GM12878 (cell line): ENCODE measurements around the gene F12. TPM values are rescaled to one million over a fixed set of nuclear protein-coding genes. Genes with fewer than 3 reads are reported as not detected.

Experiments used
- ATAC-seq: fragments of 200-7000 bp; cut with Tn5 transposase; 3 replicates; pipeline ENCODE4 v1.9.1; 2020; ENCODE audit warnings: mild to moderate bottlenecking, moderate library complexity
- BruUV-seq: library from RNA; stranded (reverse); fragments of 400-500 nt; replicated peaks from 2 replicates; lab custom pipeline; 2021; lab: Mats Ljungman, UMichigan
- CTCF ChIA-PET: fragments of 300-600 bp; sonication (Branson Sonifier 250); formaldehyde crosslinking; extraction: SDS; loops from one replicate; lab custom pipeline; 2021; ENCODE audit warnings: inconsistent platforms; lab: Yijun Ruan, JAX
- POLR2A ChIA-PET: fragments of 350-600 bp; formaldehyde crosslinking; extraction: SDS; loops from one replicate; lab custom pipeline; 2021; ENCODE audit warnings: inconsistent platforms; lab: Charles Lee
- RAD21 ChIA-PET: fragments of 300-600 bp; sonication (Branson Sonifier 250); formaldehyde crosslinking; loops from one replicate; lab custom pipeline; 2023; ENCODE audit warnings: antibody characterized with exemption; ENCODE audit not compliant: unreplicated experiment; lab: Charles Lee
- SMC1A ChIA-PET: fragments of 300-600 bp; sonication (Branson Sonifier 250); formaldehyde crosslinking; loops from one replicate; lab custom pipeline; 2023; ENCODE audit not compliant: unreplicated experiment, uncharacterized antibody; lab: Charles Lee
- DNase-seq: peaks from one replicate; pipeline ENCODE4 v3.0.0-alpha.2; 2011; ENCODE audit warnings: low read depth, low spot score
- FAIRE-seq: peaks from 3 replicates; lab custom pipeline; 2011; peaks lifted over from hg19 to GRCh38; lab: Jason Lieb, UNC
- H2AFZ ChIP-seq: 2 replicates; pipeline ENCODE4 v1.6.0; 2011; ENCODE audit warnings: low read depth, low read length, control low read depth; ENCODE audit not compliant: control insufficient read depth
- H3K27ac ChIP-seq: 2 replicates; pipeline ENCODE4 v1.5.1; 2011; ENCODE audit warnings: control low read depth; ENCODE audit not compliant: control insufficient read depth, insufficient read depth
- H3K27me3 ChIP-seq, 2 experiments: replicated peaks in 1 of 2; 2 replicates each; pipeline versions ENCODE4 v1.6.0 to v1.6.1; 2011; ENCODE audit warnings: low read length in 1 of 2; ENCODE audit not compliant: control insufficient read depth in 2 of 2, insufficient read depth in 2 of 2
- H3K36me3 ChIP-seq, 2 experiments: 2 replicates each; pipeline ENCODE4 v1.5.1; 2011; ENCODE audit warnings: low read length in 1 of 2; ENCODE audit not compliant: control insufficient read depth in 2 of 2, insufficient read depth in 2 of 2
- H3K4me1 ChIP-seq: 2 replicates; pipeline ENCODE4 v1.6.1; 2011; ENCODE audit warnings: mild to moderate bottlenecking, low read length, moderate library complexity, mixed read lengths; ENCODE audit not compliant: control insufficient read depth, insufficient read depth
- H3K4me2 ChIP-seq: 2 replicates; pipeline ENCODE4 v1.6.0; 2011; ENCODE audit warnings: control low read depth; ENCODE audit not compliant: control insufficient read depth, insufficient read depth
- H3K4me3 ChIP-seq: fragments of 200-600 bp; sonication (generic); 2 replicates; pipeline ENCODE4 v1.5.1; 2016
- H3K79me2 ChIP-seq: 2 replicates; pipeline ENCODE4 v1.6.0; 2011; ENCODE audit warnings: low read length; ENCODE audit not compliant: control insufficient read depth, insufficient read depth
- H3K9ac ChIP-seq: 2 replicates; pipeline ENCODE4 v1.8.0; 2011; ENCODE audit warnings: low read length, control low read depth, mixed read lengths; ENCODE audit not compliant: control insufficient read depth, insufficient read depth
- H3K9me3 ChIP-seq: replicated peaks from 3 replicates; pipeline ENCODE4 v1.5.1; 2011; ENCODE audit warnings: mild to moderate bottlenecking, low read length; ENCODE audit not compliant: control insufficient read depth, insufficient read depth
- H4K20me1 ChIP-seq: 2 replicates; pipeline ENCODE4 v1.6.0; 2011; ENCODE audit not compliant: control insufficient read depth, insufficient read depth
- ETV6 ChIP-seq, 2 experiments: fragments of 450-650 bp in 1 of 2; IDR thresholded peaks in 1 of 2; conservative IDR thresholded peaks in 1 of 2; 2 replicates each; pipeline ENCODE4 v1.6.1; 2014; ENCODE audit warnings: antibody characterized with exemption in 1 of 2, borderline replicate concordance in 1 of 2, low read depth in 1 of 2, mild to moderate bottlenecking in 1 of 2, moderate library complexity in 1 of 2
- POLR2A ChIP-seq: IDR thresholded peaks from 2 replicates; pipeline ENCODE4 v1.6.1; 2011; ENCODE audit warnings: low read depth, mild to moderate bottlenecking, low read length
- POLR2AphosphoS5 ChIP-seq: IDR thresholded peaks from 2 replicates; pipeline ENCODE4 v1.6.1; 2011; ENCODE audit warnings: mild to moderate bottlenecking, low read length, inconsistent platforms
- WGBS: methylation state at CpG from one replicate; pipeline ENCODE4 v1.1.6; 2016; ENCODE audit warnings: low lambda C conversion rate; ENCODE audit not compliant: insufficient replicate concordance, insufficient coverage; ENCODE audit errors: missing lambda C conversion rate; 5-methylcytosine and 5-hydroxymethylcytosine counted together
- in situ Hi-C: fragments of 300-500 bp; cut with MboI; formaldehyde crosslinking; loops from 9 replicates; pipeline ENCODE4 v1.14.3; 2018; ENCODE audit warnings: mixed read lengths
- intact Hi-C: fragments of 100-400 bp; cut with micrococcal nuclease; formaldehyde crosslinking; loops from one replicate; pipeline ENCODE4 v1.14.2; 2022; ENCODE audit not compliant: unreplicated experiment
- polyA plus RNA-seq, 11 experiments: library from polyadenylated mRNA; depleted of rRNA in 4 of 11; unstranded in 6 of 11; stranded (reverse) in 5 of 11; fragments of >200 nt; fragmentation: Nextera tagmentation in 4 of 11; fragmentation: Illumina TruSeq in 1 of 11; extraction: Ambion mirVana in 4 of 11; extraction: Trizol in 1 of 11; gene quantifications; 1 replicate in 1 of 11; 2 replicates in 10 of 11; pipeline versions ENCODE4 v1.2.1 to v1.2.3, GENCODE V29; 2011 to 2016; ENCODE audit warnings: inconsistent platforms in 2 of 11, missing spikeins in 2 of 11, low read depth in 1 of 11
- total RNA-seq, 4 experiments: library from RNA; depleted of rRNA in 3 of 4; stranded (reverse); fragments of >200 nt in 3 of 4; fragmentation: Illumina TruSeq in 1 of 4; extraction: Trizol in 1 of 4; gene quantifications; 2 replicates each; pipeline versions ENCODE4 v1.2.1 to v1.2.3, GENCODE V29; 2013 to 2021
- TF ChIP-seq, protein P1 (sequence below), 3 experiments: IDR thresholded peaks in 2 of 3; conservative IDR thresholded peaks in 1 of 3; 2 replicates each; pipeline ENCODE4 v1.5.1; 2011; ENCODE audit warnings: low read depth in 3 of 3, low read length in 3 of 3, mild to moderate bottlenecking in 3 of 3, control low read depth in 2 of 3, moderate library complexity in 2 of 3, inconsistent platforms in 1 of 3, mixed read lengths in 1 of 3; ENCODE audit not compliant: control insufficient read depth in 2 of 3, insufficient read depth in 1 of 3; ENCODE audit errors: extremely low read depth in 1 of 3

Gene F12
- total and polyA plus RNA-seq, 10 of the 15 experiments (the other 5 are each of a cell fraction or from before 2014, with no cell fraction given) = 0.25 to 11.3 (median 5.5) TPM

DNA sequence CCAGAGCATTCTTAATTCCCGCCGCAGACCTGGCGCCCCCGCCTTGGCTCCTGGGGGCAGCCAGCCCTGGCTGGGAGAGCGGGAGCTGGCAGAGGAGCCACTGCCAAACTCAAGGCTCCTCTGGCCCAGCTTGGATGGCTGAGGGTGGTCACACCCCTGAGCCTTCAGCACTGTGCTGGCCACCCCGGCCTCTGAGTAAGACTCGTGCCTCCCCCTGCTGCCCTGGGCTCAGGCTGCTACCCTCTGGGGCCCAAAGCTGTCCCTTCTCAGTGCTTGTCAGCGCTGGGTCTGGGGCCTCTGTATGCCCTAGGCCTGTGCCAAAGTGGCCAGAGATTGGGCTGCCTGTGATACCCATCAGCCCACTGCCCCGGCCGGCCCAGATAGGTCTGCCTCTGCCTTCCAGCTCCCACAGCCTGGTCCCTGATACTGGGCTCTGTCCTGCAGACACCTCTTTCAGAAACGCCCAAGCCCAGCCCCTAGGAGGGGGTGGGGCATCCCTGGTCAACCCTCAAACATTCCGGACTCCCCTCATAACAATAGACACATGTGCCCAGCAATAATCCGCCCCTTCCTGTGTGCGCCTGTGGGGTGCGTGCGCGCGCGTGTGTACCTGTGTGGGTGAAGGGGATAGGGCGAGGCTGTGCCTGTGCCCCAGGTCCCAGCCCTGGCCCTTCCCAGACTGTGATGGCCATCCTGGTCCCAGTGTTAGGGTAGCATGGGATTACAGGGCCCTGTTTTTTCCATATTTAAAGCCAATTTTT lies 32.9 kb upstream of the F12 start:
- no peak for ATAC-seq
- no peak overlapping the region for H3K27ac ChIP-seq

More for the DNA sequence above, 32.9 kb upstream of the F12 start:
- no peak overlapping the region for H3K4me3 ChIP-seq
- TF ChIP-seq POLR2AphosphoS5 (peak; percentile 6; the same call in 1 of the 2 replicates), POLR2A (peak; percentile 46; the same call in 1 of the 2 replicates), ETV6 (conservative IDR thresholded peaks at IDR 0.05 in 1 of 2, IDR thresholded peaks at IDR 0.05 in 1 of 2; ENCODE audit: borderline replicate concordance in 1 of 2, low read depth in 1 of 2) (no peak)
- TF ChIP-seq, protein P1, sequence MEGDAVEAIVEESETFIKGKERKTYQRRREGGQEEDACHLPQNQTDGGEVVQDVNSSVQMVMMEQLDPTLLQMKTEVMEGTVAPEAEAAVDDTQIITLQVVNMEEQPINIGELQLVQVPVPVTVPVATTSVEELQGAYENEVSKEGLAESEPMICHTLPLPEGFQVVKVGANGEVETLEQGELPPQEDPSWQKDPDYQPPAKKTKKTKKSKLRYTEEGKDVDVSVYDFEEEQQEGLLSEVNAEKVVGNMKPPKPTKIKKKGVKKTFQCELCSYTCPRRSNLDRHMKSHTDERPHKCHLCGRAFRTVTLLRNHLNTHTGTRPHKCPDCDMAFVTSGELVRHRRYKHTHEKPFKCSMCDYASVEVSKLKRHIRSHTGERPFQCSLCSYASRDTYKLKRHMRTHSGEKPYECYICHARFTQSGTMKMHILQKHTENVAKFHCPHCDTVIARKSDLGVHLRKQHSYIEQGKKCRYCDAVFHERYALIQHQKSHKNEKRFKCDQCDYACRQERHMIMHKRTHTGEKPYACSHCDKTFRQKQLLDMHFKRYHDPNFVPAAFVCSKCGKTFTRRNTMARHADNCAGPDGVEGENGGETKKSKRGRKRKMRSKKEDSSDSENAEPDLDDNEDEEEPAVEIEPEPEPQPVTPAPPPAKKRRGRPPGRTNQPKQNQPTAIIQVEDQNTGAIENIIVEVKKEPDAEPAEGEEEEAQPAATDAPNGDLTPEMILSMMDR (IDR thresholded peaks at IDR 0.05 in 2 of 3, conservative IDR thresholded peaks at IDR 0.05 in 1 of 3; ENCODE audit: control insufficient read depth in 2 of 3, extremely low read depth in 1 of 3, insufficient read depth in 1 of 3, low read depth in 3 of 3, low read length in 3 of 3) = no peak
- TF ChIP-seq, all 136 proteins: peak for 2
- ChIA-PET RAD21 (no interaction called here), CTCF (interaction anchor here (3.5 to 16.4 kb wide), 3 partner anchors 12 to 39 kb away, joined by 23 to 391 read pairs (median 114); partner anchors contain the start of genes GRK6 and PFN3), POLR2A (interaction anchor here (1.0 to 13.6 kb wide), 2 partner anchors 14 to 37 kb away, joined by 4 to 358 read pairs; partner anchors contain the start of gene GRK6), SMC1A (interaction anchor here (7.2 to 7.4 kb wide), 2 partner anchors 11 to 38 kb away, joined by 73 to 105 read pairs; partner anchors contain the start of gene PFN3)
- H4K20me1 ChIP-seq = no peaks in the 10 kb centered on the region
- no peaks in the 10 kb centered on the region for H3K27me3 ChIP-seq
- H3K79me2 ChIP-seq = peaks cover 2% of the 10 kb centered on the region; the same call in 1 of the 2 replicates
- H3K4me2 ChIP-seq = no peak overlapping the region
- peaks cover 13 to 19% of the 10 kb centered on the region in 2 experiments for H3K36me3 ChIP-seq
- no peak for DNase-seq
- peaks cover 27% of the 10 kb centered on the region for H3K4me1 ChIP-seq
- no peak for FAIRE-seq
- no peak overlapping the region for H2AFZ ChIP-seq
- no peak overlapping the region for H3K9ac ChIP-seq
- no peaks in the 10 kb centered on the region for H3K9me3 ChIP-seq
- 91% methylated on average over 20 of the region's 20 CpGs for WGBS
- in situ Hi-C loops = no loop called here
- BruUV-seq = no TSS peak
- intact Hi-C loops = no loop called here
